Fibroblast of pulmonary artery (primary cell): ENCODE measurements around the gene CDK5R1.
A peak's percentile ranks its signal among the peaks of the same experiment; 100 is the strongest.

Source experiments
- DNase-seq: peaks from one replicate; pipeline ENCODE4 v3.0.0-alpha.2; 2010; ENCODE audit warnings: low read depth
- H3K4me3 ChIP-seq: replicated peaks from 2 replicates; pipeline ENCODE4 v1.5.1; 2011; ENCODE audit warnings: low read depth, mild to moderate bottlenecking, control low read depth, low read length, moderate library complexity
- CTCF ChIP-seq: IDR thresholded peaks from 2 replicates; pipeline ENCODE4 v1.5.1; 2011; ENCODE audit warnings: mild to moderate bottlenecking, control low read depth, low read length, inconsistent platforms; ENCODE audit errors: missing control alignments

The CDK5R1 gene

GRCh38 chr17:32525122-32525521 lies 38.3 kb downstream of the CDK5R1 start:
- H3K4me3 ChIP-seq: no peak overlapping the region
- peak; percentile 25 for DNase-seq
- no peak for TF ChIP-seq CTCF

- no peak for DNase-seq
- no peak overlapping the region for H3K4me3 ChIP-seq
- no peak for TF ChIP-seq CTCF
These were observed 40.4 kb downstream of the CDK5R1 start for GRCh38 chr17:32527146-32527545.

- DNase-seq: no peak
- no peak overlapping the region for H3K4me3 ChIP-seq
- no peak for TF ChIP-seq CTCF
These were observed 42.0 kb downstream of the CDK5R1 start for GRCh38 chr17:32528825-32529224.

GRCh38 chr17:32529604-32530003 lies 42.8 kb downstream of the CDK5R1 start:
- no peak for TF ChIP-seq CTCF
- DNase-seq: peak; percentile 26
- no peak overlapping the region for H3K4me3 ChIP-seq

GRCh38 chr17:32533296-32533695 lies 46.5 kb downstream of the CDK5R1 start:
- H3K4me3 ChIP-seq: no peak overlapping the region
- DNase-seq: no peak
- no peak for TF ChIP-seq CTCF

GRCh38 chr17:32536736-32537643 lies 50.2 kb downstream of the CDK5R1 start:
- DNase-seq: peak; percentile 61
- no peak for TF ChIP-seq CTCF
- H3K4me3 ChIP-seq: no peak overlapping the region
